ENCODE results near the gene ADORA2A.

ADORA2A gene

DNA sequence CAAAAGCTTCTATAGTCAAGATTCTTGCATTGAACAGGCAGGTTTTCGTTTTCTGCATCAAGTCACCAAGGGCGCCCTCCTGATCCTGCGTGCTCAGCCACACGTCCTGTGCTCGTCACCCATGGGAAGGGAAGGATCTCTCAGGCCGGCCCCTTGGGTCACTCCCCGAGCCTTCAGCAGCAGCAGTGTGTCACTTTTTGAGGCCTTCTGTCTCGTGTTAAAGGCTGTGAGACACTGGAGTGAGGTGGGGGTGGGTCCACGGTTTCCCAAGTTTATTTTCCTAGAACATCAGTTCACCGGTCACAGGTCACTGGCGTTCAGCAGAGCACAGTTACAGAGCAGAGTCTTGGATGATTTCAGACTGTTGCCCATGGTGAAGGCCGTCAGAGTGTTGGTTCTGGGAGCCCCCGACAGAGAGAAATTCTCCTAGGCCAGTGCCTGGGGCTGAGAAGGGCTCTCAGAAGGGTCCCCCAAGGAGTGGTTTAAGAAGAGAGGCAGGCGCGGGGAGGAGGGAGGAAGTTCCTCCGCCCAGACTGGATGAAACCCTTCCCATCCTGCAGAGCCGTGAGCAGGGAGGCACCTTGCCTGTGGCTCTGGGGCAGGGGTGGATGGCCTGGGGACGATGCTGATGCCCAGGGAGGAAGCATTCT, 13.5 kb upstream of the ADORA2A start:
- no peak overlapping the region for H3K27ac ChIP-seq
- TF ChIP-seq ZFX (IDR thresholded peaks at IDR 0.05; ENCODE audit: borderline replicate concordance) (no peak), CTCF (IDR thresholded peaks at IDR 0.05) (no peak)

GRCh38 chr22:24414523-24414922, 12.9 kb upstream of the ADORA2A start:
- TF ChIP-seq ZFX (IDR thresholded peaks at IDR 0.05; ENCODE audit: borderline replicate concordance) (no peak), CTCF (IDR thresholded peaks at IDR 0.05) (no peak)
- H3K27ac ChIP-seq, result no peak overlapping the region

DNA sequence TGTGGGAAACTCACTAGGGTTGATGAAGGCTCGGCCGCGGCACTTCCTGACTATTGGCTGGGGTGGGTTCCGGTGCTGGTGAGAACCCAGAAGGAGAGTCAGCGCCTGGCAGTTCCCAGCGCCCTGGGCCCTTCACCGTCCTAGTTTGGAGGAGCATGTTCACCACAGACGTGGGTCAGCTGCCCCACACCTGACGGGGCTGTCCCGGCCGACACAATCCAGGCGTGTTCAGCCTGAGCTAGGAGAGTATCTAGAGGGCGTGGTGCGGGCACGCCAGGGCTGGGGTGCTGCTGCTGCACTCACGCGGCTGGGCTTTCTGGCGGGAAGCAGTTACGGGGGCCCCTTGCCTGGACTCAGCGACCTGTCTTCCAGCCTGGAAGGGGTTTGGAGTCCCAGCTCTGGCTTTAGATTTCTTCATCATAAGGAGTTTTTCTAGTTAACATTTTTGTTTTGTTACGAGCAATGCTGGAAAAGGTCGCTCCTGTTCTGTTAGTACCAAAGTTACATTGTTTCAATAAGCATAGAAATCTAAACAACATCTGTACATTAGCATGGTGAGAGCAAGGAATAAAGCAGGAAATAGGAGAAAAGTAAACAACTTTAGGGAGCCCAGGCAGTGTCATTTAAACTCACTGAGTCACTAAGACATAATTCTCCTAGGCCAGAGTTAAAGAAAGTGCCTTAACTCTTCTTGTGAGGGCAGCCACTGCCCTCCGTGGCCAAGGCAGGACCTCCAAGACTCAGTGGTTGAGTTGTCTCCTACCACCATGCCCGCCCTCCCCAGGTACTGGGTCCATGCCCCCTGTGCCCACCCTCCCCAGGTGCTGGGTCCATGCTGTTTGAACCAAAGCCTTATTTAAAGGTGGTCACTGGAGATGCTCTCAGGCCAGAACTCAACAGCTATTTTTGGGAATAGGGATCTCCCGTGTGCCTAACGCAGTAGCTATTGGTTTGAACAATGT, 12.1 kb upstream of the ADORA2A start:
- TF ChIP-seq ZFX (IDR thresholded peaks at IDR 0.05; ENCODE audit: borderline replicate concordance) (no peak), CTCF (IDR thresholded peaks at IDR 0.05) (no peak)
- no peak overlapping the region for H3K27ac ChIP-seq

GRCh38 chr22:24416095-24416494, 11.3 kb upstream of the ADORA2A start:
- TF ChIP-seq ZFX (IDR thresholded peaks at IDR 0.05; ENCODE audit: borderline replicate concordance) (no peak), CTCF (IDR thresholded peaks at IDR 0.05) (no peak)
- no peak overlapping the region for H3K27ac ChIP-seq

DNA sequence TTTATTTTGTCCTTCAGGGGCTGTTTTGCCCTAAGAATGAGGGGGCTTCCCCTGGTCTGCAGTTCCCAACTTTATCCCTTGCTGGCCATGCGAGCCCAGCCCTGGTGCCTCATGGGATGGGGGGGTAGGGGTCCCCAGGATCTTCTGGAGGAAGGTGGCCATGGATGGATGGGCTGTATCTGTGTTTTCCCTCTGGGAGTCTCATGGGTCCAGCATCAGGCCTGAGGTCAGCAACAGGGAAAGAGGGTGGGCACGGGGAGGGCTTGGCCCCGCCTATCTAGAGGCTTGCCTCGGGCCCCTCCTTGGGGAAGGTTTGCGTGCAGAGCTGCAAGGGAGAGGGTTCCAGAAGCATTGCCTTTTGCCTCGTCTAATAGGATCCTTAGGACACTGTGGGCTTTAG, 10.8 kb upstream of the ADORA2A start:
- TF ChIP-seq CTCF (IDR thresholded peaks at IDR 0.05) (no peak), ZFX (IDR thresholded peaks at IDR 0.05; ENCODE audit: borderline replicate concordance) (no peak)
- H3K27ac ChIP-seq, result no peak overlapping the region

- H3K27ac ChIP-seq, result no peak overlapping the region
- TF ChIP-seq CTCF (IDR thresholded peaks at IDR 0.05) (no peak), ZFX (IDR thresholded peaks at IDR 0.05; ENCODE audit: borderline replicate concordance) (no peak)
Measured at GRCh38 chr22:24417200-24417599, 10.2 kb upstream of the ADORA2A start.

Measured in 22Rv1 (cell line).